NCI-H345 treated with DMSO at 0.1 percent for 48 hours (cell line): ENCODE results near the gene EMC1.
"Not testable (repeated sequence)": the region's sequence is repeated elsewhere in the genome, so short reads cannot be mapped to it uniquely, and the experiment has no call there.

ENCODE experiments used
- DNase-seq: peaks from one replicate; lab custom pipeline; 2025; ENCODE audit not compliant: unreplicated experiment; lab: John Stamatoyannopoulos, UW

EMC1 gene

DNA sequence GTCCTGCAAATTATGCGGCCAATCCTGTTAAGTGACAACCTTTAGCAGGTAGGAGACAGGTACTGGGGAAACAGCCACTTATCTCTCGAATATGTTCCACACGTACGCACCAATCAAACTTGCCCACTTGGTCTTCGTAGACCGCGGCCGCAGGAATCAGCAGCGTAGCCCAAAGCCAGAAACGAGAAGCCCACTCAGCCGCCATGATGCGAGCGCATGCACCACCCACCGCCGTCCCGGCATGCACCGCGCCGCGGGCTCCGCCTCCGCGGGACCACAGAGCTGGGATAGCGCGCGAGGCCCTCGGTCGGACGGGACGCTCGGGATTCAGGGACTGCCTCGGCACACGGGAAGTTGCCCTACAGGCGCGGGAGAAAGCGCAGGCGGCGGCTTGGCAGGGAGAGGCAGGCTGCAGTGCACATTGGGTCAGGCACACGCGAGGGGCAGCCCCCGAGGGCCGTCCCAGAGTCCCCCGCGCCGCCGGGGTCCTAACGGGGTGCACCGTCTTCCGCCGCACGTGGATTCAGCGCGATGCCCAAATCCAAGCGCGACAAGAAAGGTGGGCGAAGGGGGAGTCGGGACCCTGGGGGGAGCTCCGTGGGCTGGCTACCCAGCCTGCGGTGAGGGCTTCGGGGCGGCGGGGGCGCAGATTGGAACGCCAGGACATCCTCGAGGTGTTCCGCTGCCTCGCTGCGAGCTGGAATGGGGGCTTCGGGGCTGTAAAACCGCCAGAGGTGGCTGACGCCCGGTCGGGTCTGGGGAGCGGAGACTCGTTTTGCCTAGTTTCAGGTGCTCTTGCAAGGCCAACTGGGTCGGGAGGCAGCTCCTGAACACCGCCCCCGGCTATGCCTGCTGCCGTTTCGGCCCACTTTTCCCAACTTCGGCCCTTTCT is at the start of gene EMC1, which contains the start of gene MRTO4:
Gene EMC1, minus strand, starts transcription at position 220 of the 892 bp plus-strand sequence. Its CDS starts 15 bp downstream, at position 205.
Gene MRTO4, plus strand, starts transcription at position 501 of the 892 bp plus-strand sequence. Its CDS starts 31 bp downstream, at position 532.
- peak; percentile 74 for DNase-seq

DNA sequence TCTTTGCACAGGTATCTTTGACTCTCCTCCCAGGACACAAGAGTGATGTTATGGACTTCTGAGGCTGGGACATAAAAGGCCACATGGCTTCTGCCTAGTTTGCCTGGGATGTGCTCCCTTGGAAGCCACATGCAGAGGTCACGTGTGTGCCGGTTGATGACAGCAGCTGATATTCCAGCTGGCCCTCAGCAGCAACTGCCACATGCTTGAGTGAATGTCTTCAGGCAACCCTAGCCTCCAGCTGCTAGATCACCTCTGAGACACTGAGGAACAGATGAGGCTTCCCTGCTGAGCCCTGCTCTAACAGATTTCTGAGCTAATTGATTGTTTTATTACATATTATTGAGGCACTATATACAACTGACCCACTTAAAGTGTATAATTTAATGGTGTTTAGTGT is 48.9 kb upstream of the EMC1 start:
- DNase-seq = no peak

DNA sequence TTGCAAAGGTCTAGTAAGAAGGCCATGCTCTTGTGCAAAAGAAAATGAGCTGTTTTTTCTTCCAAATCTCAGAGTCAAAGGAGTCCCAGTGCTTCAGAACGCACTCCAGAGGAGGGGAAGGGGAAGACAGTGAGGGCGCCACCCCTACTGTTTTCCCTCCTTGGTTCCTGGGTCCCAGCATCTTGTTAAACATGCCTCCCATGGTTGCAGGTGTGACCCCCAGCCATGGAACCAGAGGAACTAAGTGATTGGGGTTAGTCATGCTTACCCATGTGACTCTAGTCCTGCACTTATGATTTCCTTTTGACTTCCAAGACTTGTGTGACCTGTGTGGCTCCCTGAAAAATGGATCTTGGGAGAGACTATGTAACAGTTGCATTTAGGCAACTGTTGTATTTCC is 43.3 kb upstream of the EMC1 start:
- DNase-seq = no peak

DNA sequence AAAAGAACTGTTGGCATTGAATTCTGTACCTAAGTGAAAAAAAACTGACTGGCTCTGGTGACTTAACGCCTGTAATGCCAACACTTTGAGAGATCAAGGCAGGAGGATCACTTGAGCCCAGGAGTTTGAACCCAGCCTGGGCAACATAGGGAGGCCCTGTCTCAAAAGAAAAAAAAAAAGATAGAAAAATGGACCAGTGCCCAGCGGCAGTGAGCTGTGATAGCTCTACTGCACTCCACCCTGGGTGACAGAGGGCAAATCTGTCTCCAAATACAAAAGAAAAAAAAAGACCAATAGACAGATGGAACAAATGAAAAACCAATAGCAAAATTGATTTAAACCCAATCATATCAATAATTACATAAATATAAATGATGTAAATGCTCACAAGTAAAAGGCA is 37.9 kb upstream of the EMC1 start:
- no peak for DNase-seq

DNA sequence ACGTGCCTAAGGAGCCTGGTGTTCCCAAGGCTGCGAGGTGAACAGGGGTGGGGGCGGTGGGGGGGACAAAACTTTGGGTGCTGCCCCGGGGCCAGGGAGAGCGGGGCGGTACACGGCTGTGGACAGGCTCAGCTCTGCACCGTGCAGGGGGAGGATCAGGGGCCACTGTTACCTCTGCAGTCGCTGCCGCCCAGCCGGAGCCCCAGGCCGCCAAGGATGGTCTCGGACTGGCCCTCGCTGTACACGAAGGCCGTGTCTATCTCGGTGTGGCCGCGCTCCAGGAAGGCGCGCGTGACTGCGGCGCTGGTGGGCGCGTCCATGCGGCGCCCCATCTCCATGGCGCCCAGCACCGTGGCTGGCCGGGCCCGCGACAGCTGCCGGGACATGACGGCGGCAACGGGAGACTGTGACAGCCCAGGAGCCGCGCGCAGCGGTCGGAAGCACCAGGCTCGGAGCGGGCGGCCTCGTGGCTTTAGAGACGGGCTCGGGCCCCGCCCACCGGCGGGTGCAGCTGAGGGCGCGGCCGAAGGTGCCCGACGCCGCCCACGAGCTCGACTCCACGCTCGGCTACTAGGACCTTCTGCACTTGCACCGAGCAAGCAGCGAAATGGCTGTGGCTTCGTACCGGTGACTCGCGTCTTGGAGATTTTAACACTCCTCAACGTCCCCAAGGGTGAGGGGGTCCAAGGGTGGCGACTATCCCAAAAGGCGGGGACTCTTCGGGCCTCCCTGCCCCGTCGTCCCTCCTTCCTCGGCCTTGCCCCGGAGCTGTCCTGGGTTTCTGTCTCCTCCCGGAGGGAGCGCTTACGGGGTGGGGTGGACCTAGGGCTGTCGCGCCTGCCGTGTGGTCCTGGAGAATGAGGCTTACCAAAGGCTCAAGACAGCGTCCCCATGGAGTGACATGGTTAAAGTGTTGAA is 37.3 kb upstream of the EMC1 start, which contains the start of gene AKR7A3:
Gene AKR7A3, minus strand, starts transcription at position 447 of the 918 bp plus-strand sequence. Its CDS starts 61 bp downstream, at position 386.
- not testable (repeated sequence) for DNase-seq

DNA sequence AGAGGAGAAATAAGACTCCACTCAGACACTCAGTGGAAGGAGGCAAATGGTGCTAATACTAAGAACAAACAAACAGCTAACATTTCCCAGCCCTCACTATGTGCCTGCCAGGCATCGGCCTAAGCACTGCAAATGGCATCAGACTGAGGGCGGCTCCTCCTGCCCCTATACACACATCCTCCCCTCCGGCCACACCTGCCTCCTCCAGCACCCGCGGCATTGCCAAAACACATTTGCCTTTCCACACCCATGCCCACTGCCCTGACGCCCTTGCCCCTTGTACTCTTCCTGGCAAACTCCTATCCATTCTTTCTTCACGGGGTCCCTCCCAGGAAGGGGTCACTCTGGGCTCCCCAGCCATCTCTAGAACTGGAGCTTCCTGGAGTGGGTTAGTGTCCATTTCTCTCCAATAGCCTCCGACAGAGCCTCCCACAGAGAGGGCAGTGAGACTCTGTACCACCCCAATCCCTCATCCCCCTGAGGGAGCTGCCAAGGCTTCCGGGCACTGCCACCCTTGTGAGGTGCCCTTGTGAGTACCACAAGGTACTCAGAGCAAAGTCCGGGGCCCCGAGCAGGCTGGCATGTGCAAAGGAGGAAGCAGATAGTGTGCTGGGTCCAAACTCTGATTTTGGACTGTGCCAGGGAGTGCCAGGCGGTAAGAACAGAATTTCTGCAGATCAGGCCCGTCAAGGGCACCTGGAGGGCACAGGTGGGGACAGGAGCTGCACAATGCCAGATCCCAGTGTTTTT is 36.3 kb upstream of the EMC1 start:
- DNase-seq = no peak

DNA sequence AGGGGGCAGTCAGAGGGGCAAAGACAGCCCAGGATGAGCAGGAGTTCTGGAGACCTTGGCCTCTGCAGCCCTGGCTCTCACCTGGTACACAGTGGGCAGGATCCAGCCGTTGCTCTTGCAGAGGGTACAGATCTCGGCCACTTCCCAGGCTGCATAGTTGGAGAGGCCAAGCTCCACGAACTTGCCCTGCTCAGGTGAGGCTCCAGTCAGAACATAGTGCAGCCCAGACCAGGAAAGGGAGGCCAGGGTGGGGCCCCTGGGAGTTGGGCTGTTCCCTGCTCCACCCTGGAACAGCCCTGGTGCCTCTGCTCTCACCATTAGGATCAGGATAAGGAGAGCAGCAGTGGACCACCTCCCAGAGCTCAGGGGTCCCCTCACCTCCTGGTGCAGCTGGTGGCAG is 34.5 kb upstream of the EMC1 start:
- not testable (repeated sequence) for DNase-seq

DNA sequence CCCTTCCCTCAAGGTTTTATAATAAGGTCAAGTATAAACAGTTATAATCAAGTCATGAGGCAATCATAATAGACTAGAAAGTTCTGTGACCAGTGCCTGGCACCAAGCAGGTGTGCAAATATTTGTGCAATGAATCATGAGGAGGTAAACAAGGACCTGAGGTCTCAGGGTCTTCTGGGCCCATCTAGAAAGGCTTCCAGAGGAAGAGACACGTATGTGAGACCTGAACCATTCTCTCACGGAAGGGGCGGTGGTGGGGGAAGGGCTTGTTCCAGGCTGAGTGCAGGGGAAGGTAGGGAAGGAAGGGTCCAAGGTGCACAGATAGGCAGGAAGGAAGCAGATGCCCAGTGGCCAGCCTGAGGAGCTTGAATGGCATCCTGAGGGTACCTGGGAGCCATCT is 34.0 kb upstream of the EMC1 start:
- DNase-seq = not testable (repeated sequence)

DNA sequence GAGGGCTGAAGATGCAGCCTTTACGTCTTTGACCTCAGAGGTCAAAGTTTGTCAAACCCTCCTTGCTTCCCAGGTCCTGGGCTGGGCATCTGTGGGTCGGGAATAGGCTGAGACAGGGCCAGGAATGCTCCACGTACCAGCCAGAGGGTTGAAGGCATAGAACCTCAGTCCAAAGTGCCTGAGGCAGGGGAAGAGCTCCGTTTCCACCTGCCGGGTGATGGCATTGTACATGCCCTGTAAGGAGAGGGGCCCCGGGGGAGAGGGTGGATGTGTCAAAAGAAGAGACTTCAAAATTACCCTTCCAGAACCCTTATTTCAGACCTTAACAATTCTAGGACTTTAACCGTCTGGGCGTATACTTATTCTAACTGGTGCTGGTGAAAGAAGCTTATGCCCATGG is 33.6 kb upstream of the EMC1 start:
- DNase-seq = no peak

DNA sequence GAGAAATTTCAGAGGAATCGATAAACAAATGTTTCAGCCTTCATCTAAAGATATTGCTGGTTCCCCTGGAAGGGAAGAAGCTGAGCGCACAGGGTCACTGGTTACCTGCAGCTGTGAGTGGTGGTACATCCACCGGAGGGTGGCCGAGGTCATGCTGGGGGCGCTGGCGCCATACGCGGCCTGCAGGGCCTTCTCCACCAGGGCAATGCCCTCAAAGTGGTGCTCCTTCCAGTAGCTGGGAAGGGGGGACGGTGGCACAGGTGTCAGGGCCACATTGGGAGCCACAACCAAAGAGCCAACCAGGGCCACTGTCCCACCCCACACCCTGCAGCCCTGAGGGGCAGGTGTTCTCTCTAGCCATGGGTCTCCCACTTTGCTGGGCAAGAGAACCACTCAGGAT is 32.6 kb upstream of the EMC1 start:
- DNase-seq = no peak

DNA sequence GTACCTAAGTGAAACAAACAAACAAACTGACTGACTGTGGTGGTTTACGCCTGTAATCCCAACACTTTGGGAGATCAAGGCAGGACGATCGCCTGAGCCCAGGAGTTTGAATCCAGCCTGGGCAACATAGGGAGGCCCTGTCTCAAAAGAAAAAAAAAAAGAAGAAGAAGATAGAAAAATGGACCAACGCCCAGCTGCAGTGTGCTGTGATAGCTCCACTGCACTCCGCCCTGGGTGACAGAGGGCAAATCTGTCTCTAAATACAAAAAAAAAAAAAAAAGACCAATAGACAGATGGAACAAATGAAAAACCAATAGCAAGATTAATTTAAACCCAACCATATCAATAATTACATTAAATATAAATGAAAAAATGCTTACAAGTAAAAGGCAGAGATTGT is 23.3 kb upstream of the EMC1 start:
- DNase-seq = no peak

DNA sequence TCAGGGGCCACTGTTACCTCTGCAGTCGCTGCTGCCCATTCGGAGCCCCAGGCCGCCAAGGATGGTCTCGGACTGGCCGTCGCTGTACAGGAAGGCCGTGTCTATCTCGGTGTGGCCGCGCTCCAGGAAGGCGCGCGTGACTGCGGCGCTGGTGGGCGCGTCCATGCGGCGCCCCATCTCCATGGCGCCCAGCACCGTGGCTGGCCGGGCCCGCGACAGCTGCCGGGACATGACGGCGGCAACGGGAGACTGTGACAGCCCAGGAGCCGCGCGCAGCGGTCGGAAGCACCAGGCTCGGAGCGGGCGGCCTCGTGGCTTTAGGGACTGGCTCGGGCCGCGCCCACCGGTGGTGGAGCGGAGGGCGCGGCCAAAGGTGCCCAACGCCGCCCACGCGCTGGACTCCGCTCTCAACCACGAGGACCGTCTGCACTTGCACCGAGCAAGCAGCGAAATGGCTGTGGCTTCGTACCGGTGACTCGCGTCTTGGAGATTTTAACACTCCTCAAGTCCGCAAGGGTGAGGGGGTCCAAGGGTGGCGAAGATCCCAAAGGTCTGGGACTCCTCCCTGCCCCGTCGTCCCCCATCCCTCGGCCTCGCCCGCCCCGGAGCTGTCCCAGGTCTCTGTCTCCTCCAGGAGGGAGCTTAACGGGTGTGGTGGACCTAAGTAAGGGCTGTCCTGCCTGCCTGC is 22.7 kb upstream of the EMC1 start:
- DNase-seq = not testable (repeated sequence)

DNA sequence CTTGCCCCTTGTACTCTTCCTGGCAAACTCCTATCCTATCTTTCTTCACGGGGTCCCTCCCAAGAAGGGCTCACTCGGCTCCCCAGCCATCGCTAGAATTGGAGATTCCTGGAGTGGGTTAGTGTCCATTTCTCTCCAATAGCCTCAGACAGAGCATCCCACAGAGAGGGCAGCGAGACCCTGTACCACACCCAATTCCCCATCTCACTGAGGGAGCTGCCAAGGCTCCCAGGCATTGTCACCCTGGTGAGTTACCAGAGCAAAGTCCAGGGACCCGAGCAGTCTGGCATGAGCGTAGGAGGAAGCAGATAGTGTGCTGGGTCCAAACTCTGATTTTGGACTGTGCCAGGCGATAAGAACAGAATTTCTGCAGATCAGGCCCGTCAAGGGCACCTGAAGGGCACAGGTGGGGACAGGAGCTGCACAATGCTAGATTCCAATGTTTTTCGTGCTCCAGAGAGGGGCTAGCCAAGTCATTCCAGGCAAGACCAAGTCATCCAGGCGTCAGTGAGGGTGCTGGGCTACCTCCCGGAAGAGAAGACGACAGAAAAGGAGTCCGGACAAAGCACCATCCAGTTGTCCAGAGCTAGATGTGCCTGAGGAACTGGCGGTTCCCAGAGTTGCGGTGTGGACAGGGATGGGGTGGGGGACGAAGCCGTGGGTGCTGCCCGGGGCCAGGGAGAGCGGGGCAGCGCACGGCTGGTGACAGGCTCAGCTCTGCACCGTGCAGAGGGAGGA is 22.0 kb upstream of the EMC1 start:
- DNase-seq = no peak

DNA sequence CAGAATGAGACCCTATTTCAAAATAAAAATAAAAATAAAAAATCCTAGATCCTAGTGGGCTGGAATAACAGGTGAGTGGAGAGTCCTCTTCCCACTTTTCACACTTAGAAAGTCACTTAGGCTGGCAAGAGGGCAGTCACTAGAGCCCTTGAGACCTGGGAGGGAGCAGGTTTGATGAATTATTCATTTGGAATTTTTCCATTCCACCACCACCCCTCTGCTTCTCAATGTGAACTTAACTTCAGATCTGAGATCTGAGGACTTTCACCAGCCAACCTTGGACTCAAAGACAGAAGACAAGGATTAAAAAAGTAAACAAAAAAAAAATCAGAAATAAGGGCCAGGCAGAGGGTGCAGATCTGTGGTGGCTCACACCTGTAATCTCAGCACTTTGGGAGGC is 20.7 kb upstream of the EMC1 start:
- DNase-seq = no peak

DNA sequence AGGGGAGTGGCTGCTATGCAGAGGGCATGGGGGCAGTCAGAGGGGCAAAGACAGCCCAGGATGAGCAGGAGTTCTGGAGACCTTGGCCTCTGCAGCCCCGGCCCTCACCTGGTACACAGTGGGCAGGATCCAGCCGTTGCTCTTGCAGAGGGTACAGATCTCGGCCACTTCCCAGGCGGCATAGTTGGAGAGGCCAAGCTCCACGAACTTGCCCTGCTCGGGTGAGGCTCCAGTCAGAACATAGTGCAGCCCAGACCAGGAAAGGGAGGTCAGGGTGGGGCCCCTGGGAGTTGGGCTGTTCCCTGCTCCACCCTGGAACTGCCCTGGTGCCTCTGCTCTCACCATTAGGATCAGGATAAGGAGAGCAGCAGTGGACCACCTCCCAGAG is 19.0 kb upstream of the EMC1 start:
- DNase-seq = not testable (repeated sequence)

DNA sequence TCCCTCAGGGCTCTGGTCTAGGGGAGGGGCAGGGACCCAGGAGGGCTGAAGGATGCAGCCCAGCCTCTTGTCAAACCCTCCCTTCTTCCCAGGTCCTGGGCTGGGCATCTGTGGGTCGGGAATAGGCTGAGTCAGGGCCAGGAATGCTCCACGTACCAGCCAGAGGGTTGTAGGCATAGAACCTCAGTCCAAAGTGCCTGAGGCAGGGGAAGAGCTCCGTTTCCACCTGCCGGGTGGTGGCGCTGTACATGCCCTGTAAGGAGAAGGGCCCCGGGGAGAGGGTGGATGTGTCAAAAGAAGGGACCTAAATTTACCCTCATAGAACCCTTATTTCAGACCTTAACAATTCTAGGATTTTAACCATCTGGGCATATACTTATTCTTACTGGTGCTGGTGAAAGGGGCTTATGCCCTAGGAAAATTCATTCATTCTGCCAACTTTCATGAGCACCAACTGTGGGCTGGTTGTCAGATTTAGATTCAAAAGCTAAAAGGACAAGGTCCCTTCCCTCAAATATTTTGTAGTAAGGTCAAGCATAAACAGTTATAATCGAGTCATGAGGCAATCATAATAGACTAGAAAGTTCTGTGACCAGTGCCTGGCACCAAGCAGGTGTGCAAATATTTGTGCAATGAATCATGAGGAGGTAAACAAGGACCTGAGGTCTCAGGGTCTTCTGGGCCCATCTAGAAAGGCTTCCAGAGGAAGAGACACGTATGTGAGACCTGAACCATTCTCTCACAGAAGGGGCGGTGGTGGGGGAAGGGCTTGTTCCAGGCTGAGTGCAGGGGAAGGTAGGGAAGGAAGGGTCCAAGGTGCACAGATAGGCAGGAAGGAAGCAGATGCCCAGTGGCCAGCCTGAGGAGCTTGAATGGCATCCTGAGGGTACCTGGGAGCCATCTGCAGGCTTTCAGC is 18.4 kb upstream of the EMC1 start:
- not testable (repeated sequence) for DNase-seq

DNA sequence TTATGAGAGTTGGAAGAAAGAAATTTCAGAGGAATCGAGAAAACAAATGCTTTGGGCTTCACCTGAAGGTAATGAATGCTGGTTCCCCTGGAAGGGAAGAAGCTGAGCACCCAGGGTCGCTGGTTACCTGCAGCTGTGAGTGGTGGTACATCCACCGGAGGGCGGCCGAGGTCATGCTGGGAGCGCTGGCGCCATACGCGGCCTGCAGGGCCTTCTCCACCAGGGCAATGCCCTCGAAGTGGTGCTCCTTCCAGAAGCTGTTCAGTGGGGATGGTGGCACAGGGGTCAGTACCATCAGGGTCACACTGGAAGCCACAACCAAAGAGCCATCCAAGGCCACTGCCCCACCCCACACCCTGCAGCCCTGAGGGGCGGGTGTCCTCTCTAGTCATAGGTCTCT is 17.1 kb upstream of the EMC1 start:
- DNase-seq = no peak

DNA sequence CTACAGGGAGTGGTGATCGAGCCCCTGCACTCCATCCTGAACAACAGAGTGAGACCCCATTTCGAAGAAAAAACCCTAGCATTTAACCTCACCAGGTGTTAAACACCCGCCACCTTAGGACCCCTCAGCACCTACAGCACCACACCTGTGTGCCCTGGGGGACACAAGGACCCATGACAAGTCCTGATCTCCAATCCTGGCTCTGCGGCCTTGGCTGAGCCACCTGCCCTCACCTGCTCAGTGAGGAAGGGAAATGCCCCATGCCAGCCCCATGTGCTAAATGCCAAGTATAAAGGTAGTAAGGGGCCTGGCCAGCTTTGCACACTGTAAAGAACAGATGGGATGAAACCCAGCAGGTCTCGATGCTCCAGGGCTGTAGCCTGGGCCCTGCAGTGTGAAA is 11.4 kb upstream of the EMC1 start:
- no peak for DNase-seq

DNA sequence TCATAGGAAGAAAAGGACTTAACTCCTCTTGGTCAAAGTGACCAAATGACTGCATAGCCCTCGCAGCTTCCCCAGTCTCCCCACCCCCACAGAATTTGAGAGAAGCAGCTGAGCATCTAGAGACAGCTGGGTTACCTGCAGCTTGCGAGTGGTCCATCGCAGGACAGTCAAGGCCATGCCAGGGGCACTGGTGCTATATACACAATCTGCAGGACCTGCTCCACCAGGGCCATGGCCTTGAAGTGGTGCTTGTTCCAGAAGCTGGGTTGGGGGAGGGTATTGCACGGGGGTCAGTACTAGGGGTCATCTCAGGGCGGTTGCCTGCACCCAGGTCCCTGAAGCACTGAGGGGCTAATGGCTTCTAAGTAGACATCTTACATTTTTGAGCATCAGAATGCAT is 10.7 kb upstream of the EMC1 start:
- DNase-seq = no peak
